Measurements from ENCODE around the gene ASXL2. TPM values are rescaled to one million over a fixed set of nuclear protein-coding genes. Genes with fewer than 3 reads are reported as not detected.
"Not testable (repeated sequence)": the region's sequence is repeated elsewhere in the genome, so short reads cannot be mapped to it uniquely, and the experiment has no call there.

Gene ASXL2
- polyA plus RNA-seq, 2 donors, result 1.9 to 2.7 TPM

DNA sequence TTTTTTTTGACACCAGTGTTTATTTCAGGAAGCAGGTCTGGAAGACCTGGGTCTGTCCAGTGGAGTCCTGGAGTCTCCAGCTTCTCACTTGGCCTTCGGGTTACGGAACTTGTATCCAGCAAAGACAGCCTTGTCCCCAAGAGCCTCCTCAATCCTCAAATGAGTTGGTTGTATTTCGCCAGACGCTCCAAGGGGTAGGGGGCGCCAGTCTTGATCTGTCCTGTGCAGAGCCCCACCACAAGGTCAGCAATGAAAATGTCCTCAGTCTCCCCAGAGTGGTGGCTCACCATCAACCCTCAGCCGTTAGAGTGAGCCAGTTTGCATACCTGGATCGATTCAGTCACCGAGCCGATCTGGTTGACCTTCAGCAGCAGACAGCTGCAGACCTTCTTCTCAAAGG is 21.9 kb downstream of the ASXL2 start:
- H3K27ac ChIP-seq (ENCODE audit: low read depth in 2 of 2, low read length in 1 of 2), result no peak overlapping the region
- peaks cover 0 to 4% of the 10 kb centered on the region in 2 donors for H3K36me3 ChIP-seq (ENCODE audit: control insufficient read depth in 2 of 2, insufficient read depth in 2 of 2, low read length in 1 of 2)
- H3K4me3 ChIP-seq (ENCODE audit: low read depth in 1 of 2, low read length in 2 of 2), result no peak overlapping the region
- peaks cover 0 to 2% of the 10 kb centered on the region in 2 donors for H3K4me1 ChIP-seq (ENCODE audit: control insufficient read depth in 2 of 2, insufficient read depth in 2 of 2, low read length in 1 of 2)
- H3K9me3 ChIP-seq (ENCODE audit: control insufficient read depth in 2 of 2, insufficient read depth in 1 of 2, low read depth in 1 of 2, low read length in 1 of 2), result no peaks in the 10 kb centered on the region
- 96% methylated on average over 9 of the region's 9 CpGs for WGBS, 2 donors
- no peaks in the 10 kb centered on the region for H3K27me3 ChIP-seq (ENCODE audit: control insufficient read depth in 1 of 2, insufficient read depth in 2 of 2, low read length in 2 of 2)

DNA sequence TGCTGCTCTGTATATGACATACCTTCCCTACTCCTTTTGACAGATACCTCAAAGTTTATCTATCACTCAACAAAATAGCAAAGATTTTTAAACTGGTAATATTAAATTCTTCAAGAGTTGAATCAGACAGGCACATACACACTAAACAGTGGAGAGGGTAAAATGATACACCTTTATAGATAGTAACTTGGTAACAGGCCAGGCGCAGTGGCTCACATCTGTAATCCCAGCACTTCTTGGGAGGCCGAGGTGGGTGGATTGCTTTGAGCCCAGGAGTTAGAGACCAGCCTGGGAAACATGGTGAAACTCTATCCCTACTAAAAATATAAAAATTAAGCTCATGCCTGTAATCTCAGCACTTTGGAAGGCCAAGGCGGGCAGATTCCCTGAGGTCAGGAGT is 23.2 kb downstream of the ASXL2 start:
- H3K9me3 ChIP-seq (ENCODE audit: control insufficient read depth in 2 of 2, insufficient read depth in 1 of 2, low read depth in 1 of 2, low read length in 1 of 2), result no peaks in the 10 kb centered on the region
- H3K4me3 ChIP-seq (ENCODE audit: low read depth in 1 of 2, low read length in 2 of 2), result no peak overlapping the region
- H3K27me3 ChIP-seq (ENCODE audit: control insufficient read depth in 1 of 2, insufficient read depth in 2 of 2, low read length in 2 of 2), result no peaks in the 10 kb centered on the region
- peaks cover 0 to 2% of the 10 kb centered on the region in 2 donors for H3K4me1 ChIP-seq (ENCODE audit: control insufficient read depth in 2 of 2, insufficient read depth in 2 of 2, low read length in 1 of 2)
- 89 to 96% methylated on average over 3 of the region's 3 CpGs for WGBS, 2 donors
- peaks cover 0 to 4% of the 10 kb centered on the region in 2 donors for H3K36me3 ChIP-seq (ENCODE audit: control insufficient read depth in 2 of 2, insufficient read depth in 2 of 2, low read length in 1 of 2)
- no peak overlapping the region for H3K27ac ChIP-seq (ENCODE audit: low read depth in 2 of 2, low read length in 1 of 2)

DNA sequence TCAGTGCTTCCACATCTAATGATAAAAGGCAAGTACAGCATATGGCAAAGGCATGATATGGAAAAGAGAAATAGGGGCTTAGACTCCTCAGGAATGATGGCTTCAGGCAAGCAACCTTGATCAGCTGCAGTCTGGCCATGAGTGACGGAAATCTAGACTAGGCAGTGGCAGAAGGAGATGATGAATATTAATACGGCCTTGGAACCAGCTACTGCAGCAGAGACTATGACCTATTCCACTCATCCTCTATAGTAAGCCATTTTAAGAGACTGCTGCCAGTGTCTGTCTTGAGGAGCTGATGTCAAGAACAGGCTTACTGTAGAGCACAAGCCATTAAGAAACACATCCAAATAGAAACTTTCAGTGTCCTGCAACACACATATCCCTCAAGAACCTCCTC is 23.7 kb downstream of the ASXL2 start:
- H3K9me3 ChIP-seq (ENCODE audit: control insufficient read depth in 2 of 2, insufficient read depth in 1 of 2, low read depth in 1 of 2, low read length in 1 of 2), result no peaks in the 10 kb centered on the region
- no peaks in the 10 kb centered on the region for H3K27me3 ChIP-seq (ENCODE audit: control insufficient read depth in 1 of 2, insufficient read depth in 2 of 2, low read length in 2 of 2)
- 83 to 88% methylated on average over 2 of the region's 2 CpGs for WGBS, 2 donors
- peaks cover 0 to 4% of the 10 kb centered on the region in 2 donors for H3K36me3 ChIP-seq (ENCODE audit: control insufficient read depth in 2 of 2, insufficient read depth in 2 of 2, low read length in 1 of 2)
- no peak overlapping the region for H3K27ac ChIP-seq (ENCODE audit: low read depth in 2 of 2, low read length in 1 of 2)
- peaks cover 0 to 2% of the 10 kb centered on the region in 2 donors for H3K4me1 ChIP-seq (ENCODE audit: control insufficient read depth in 2 of 2, insufficient read depth in 2 of 2, low read length in 1 of 2)
- no peak overlapping the region for H3K4me3 ChIP-seq (ENCODE audit: low read depth in 1 of 2, low read length in 2 of 2)

DNA sequence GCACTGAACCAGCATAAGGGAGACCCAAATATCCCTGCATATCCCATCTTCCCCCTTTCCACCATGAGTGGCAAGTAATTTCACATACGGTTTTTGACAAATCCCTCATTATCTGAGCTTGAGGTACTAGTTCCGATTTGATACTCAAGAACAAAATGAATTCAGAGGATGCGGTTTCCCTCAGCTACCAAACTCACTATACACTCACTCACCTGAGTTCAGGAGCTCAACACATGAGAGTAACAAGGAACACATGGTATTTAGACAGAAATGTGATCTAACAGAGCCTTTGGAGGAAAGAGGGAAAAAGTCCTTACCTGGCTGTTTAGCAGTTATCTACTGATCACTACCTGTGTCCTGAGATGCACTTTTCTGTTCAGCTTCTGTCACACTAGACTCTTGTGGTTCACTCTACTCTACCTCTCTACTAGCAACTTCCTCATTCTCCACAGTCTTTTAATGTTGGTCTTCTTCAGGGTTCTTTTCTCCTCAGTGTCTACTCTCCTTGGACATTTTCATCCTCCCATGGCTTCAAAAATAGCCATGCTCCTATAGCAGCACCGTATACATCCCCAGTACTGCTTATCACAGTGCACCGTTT is 25.1 kb downstream of the ASXL2 start:
- Histone ChIP-seq H3K9me3 (ENCODE audit: control insufficient read depth in 2 of 2, insufficient read depth in 1 of 2, low read depth in 1 of 2, low read length in 1 of 2) (no peaks in the 10 kb centered on the region), H3K36me3 (ENCODE audit: control insufficient read depth in 2 of 2, insufficient read depth in 2 of 2, low read length in 1 of 2) (peaks cover 0 to 4% of the 10 kb centered on the region in 2 donors), H3K27ac (ENCODE audit: low read depth in 2 of 2, low read length in 1 of 2) (no peak overlapping the region), H3K4me1 (ENCODE audit: control insufficient read depth in 2 of 2, insufficient read depth in 2 of 2, low read length in 1 of 2) (peaks cover 0 to 2% of the 10 kb centered on the region in 2 donors), H3K27me3 (ENCODE audit: control insufficient read depth in 1 of 2, insufficient read depth in 2 of 2, low read length in 2 of 2) (no peaks in the 10 kb centered on the region), H3K4me3 (ENCODE audit: low read depth in 1 of 2, low read length in 2 of 2) (no peak overlapping the region)
- 79 to 80% methylated on average over 5 of the region's 5 CpGs for WGBS, 2 donors

DNA sequence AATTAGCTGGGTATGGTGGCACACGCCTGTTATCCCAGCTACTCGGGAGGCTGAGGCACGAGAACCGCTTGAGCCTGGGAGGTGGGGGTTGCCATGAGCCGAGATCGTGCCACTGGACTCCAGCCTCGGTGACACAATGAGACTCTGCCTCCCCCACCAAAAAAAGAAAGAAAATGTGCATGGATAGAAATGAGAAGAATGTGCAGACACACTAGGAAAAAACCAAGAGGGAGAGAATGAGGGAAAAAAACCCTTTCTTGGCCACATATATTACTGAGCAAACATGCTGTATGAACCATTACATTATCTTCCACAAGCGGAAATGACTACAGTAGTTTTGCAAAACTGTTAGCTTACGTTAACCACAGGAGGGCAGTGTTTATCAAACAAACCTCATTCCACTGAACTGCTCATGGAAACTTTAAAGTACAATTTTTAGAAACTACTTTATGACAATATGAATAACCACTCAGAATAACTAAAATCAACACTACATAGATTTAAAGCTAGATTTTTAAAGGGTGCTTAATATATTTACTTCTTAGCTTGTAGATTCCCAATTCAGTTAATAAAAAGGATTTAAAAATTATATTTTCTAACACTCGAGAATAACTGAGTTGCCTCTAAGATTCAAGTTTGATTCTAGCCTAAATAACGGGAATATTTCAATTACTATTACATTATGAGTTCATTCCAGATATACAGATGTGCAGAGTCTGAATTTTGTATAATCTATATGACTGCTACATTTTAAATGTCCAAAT is 26.4 kb downstream of the ASXL2 start:
- WGBS, 2 donors, result 40 to 45% methylated on average over 11 of the region's 11 CpGs
- H3K27me3 ChIP-seq (ENCODE audit: control insufficient read depth in 1 of 2, insufficient read depth in 2 of 2, low read length in 2 of 2), result no peaks in the 10 kb centered on the region
- no peaks in the 10 kb centered on the region for H3K9me3 ChIP-seq (ENCODE audit: control insufficient read depth in 2 of 2, insufficient read depth in 1 of 2, low read depth in 1 of 2, low read length in 1 of 2)
- peaks cover 0 to 4% of the 10 kb centered on the region in 2 donors for H3K36me3 ChIP-seq (ENCODE audit: control insufficient read depth in 2 of 2, insufficient read depth in 2 of 2, low read length in 1 of 2)
- no peak overlapping the region for H3K4me3 ChIP-seq (ENCODE audit: low read depth in 1 of 2, low read length in 2 of 2)
- no peak overlapping the region for H3K27ac ChIP-seq (ENCODE audit: low read depth in 2 of 2, low read length in 1 of 2)
- H3K4me1 ChIP-seq (ENCODE audit: control insufficient read depth in 2 of 2, insufficient read depth in 2 of 2, low read length in 1 of 2), result peaks cover 0 to 2% of the 10 kb centered on the region in 2 donors

DNA sequence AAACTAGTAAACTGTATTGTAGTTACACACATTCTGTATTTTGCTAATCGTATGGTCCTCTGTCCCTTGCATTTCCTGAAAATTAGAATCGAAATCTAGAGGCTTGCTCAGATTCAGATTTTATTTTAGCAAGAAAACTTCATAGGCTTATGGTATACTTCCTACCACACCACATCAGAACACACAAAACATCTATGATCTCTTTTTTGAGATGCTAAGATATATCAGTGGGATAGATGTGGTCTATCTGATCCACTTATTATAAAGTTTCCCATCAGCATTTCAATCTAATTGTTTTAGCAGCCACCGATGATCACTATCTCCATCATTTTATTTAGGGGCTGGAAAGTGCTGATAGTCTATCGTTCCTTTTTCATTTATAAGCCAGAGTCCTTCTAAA is 27.9 kb downstream of the ASXL2 start:
- 62 to 65% methylated on average over 4 of the region's 4 CpGs for WGBS, 2 donors
- H3K36me3 ChIP-seq (ENCODE audit: control insufficient read depth in 2 of 2, insufficient read depth in 2 of 2, low read length in 1 of 2); H3K4me3 ChIP-seq (ENCODE audit: low read depth in 1 of 2, low read length in 2 of 2); H3K4me1 ChIP-seq (ENCODE audit: control insufficient read depth in 2 of 2, insufficient read depth in 2 of 2, low read length in 1 of 2); H3K27ac ChIP-seq (ENCODE audit: low read depth in 2 of 2, low read length in 1 of 2); H3K27me3 ChIP-seq (ENCODE audit: control insufficient read depth in 1 of 2, insufficient read depth in 2 of 2, low read length in 2 of 2); H3K9me3 ChIP-seq (ENCODE audit: control insufficient read depth in 2 of 2, insufficient read depth in 1 of 2, low read depth in 1 of 2, low read length in 1 of 2): not testable (repeated sequence)

DNA sequence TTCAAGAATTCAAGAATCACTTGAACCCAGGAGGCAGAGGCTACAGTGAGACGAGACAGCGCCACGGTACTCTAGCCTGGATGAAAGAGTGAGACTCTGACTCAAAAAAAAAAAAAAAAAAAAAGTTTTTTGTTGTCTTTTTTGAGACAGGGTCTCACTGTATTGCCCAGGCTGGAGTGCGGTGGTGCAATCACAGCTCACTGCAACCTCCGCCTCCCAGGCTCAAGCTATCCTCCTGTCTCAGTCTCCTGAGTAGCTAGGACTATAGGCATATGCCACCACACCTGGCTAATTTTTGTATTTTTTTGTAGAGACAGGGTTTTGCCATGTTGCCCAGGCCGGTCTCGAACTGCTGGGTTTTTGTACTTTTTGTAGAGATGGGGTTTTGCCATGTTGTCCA is 28.9 kb downstream of the ASXL2 start:
- not testable (repeated sequence) for H3K4me1 ChIP-seq (ENCODE audit: control insufficient read depth in 2 of 2, insufficient read depth in 2 of 2, low read length in 1 of 2); H3K27ac ChIP-seq (ENCODE audit: low read depth in 2 of 2, low read length in 1 of 2); H3K36me3 ChIP-seq (ENCODE audit: control insufficient read depth in 2 of 2, insufficient read depth in 2 of 2, low read length in 1 of 2); H3K4me3 ChIP-seq (ENCODE audit: low read depth in 1 of 2, low read length in 2 of 2); H3K27me3 ChIP-seq (ENCODE audit: control insufficient read depth in 1 of 2, insufficient read depth in 2 of 2, low read length in 2 of 2); H3K9me3 ChIP-seq (ENCODE audit: control insufficient read depth in 2 of 2, insufficient read depth in 1 of 2, low read depth in 1 of 2, low read length in 1 of 2)
- 96 to 98% methylated on average over 7 of the region's 7 CpGs for WGBS, 2 donors

DNA sequence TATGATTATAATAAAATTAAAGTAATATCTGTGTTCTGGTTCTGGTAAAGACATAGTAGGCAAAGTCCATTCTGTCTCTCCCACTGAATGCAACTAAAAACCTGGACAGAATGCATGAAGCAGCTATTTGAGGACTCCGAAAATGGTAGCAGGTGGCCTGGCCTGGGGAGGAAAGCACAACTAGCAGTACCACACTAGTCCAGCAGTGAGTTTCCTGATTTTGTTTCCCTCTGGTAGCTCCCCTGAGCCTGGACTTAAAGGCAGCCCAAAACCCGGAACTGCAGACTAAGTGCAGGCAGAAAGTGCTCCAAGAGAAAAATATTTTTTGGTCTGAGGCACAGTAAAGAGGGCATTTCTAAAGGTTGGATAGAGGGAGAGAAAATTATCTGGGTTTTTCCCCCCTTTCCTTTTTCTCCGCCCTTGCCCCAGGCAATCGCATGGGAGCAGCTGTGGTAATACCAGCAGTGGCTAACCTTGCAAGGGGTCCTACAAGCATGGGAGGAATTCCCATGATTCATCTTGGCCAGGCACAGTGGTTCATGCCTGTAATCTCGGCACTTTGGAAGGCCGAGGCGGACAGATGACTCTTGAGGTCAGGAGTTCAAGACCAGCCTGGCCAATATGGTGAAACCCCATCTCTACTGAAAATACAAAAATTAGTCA is 32.3 kb downstream of the ASXL2 start:
- no peaks in the 10 kb centered on the region for H3K27me3 ChIP-seq (ENCODE audit: control insufficient read depth in 1 of 2, insufficient read depth in 2 of 2, low read length in 2 of 2)
- WGBS, 2 donors, result 92 to 93% methylated on average over 7 of the region's 7 CpGs

DNA sequence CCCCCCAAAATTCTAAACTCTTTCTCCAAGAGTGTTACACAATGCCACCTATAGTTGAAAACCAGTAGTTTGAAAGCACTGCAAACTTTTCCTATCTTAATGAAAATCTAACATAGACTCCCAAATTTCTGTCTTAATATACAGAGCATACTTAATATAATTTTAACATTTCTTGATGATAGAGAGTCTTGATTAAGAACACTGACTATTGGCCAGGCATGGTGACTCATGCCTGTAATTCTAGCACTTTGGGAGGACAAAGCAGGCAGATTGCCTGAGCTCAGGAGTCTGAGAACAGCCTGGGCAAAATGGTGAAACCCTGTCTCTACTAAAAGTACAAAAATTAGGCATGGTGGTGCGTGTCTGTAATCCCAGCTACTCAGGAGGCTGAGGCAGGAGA is 34.2 kb downstream of the ASXL2 start:
- Histone ChIP-seq H3K9me3 (ENCODE audit: control insufficient read depth in 2 of 2, insufficient read depth in 1 of 2, low read depth in 1 of 2, low read length in 1 of 2) (no peaks in the 10 kb centered on the region), H3K27me3 (ENCODE audit: control insufficient read depth in 1 of 2, insufficient read depth in 2 of 2, low read length in 2 of 2) (no peaks in the 10 kb centered on the region), H3K4me1 (ENCODE audit: control insufficient read depth in 2 of 2, insufficient read depth in 2 of 2, low read length in 1 of 2) (no peaks in the 10 kb centered on the region), H3K4me3 (ENCODE audit: low read depth in 1 of 2, low read length in 2 of 2) (no peak overlapping the region), H3K27ac (ENCODE audit: low read depth in 2 of 2, low read length in 1 of 2) (no peak overlapping the region), H3K36me3 (ENCODE audit: control insufficient read depth in 2 of 2, insufficient read depth in 2 of 2, low read length in 1 of 2) (peaks cover 0 to 2% of the 10 kb centered on the region in 2 donors)
- 90 to 93% methylated on average over 1 of the region's 1 CpG for WGBS, 2 donors

More for the DNA sequence above, 32.3 kb downstream of the ASXL2 start:
- Histone ChIP-seq H3K9me3 (ENCODE audit: control insufficient read depth in 2 of 2, insufficient read depth in 1 of 2, low read depth in 1 of 2, low read length in 1 of 2) (no peaks in the 10 kb centered on the region), H3K4me3 (ENCODE audit: low read depth in 1 of 2, low read length in 2 of 2) (no peak overlapping the region), H3K4me1 (ENCODE audit: control insufficient read depth in 2 of 2, insufficient read depth in 2 of 2, low read length in 1 of 2) (no peaks in the 10 kb centered on the region), H3K36me3 (ENCODE audit: control insufficient read depth in 2 of 2, insufficient read depth in 2 of 2, low read length in 1 of 2) (peaks cover 0 to 2% of the 10 kb centered on the region in 2 donors), H3K27ac (ENCODE audit: low read depth in 2 of 2, low read length in 1 of 2) (no peak overlapping the region)

All from esophagus (tissue), 2 donors.